Mononuclear cell (primary cell): ENCODE results near the gene AMZ2. TPM values are rescaled to one million over a fixed set of nuclear protein-coding genes. Genes with fewer than 3 reads are reported as not detected.
"Not testable (repeated sequence)": the region's sequence is repeated elsewhere in the genome, so short reads cannot be mapped to it uniquely, and the experiment has no call there.

ENCODE experiments used
- H3K27me3 ChIP-seq: 2 replicates; pipeline ENCODE4 v1.6.0; 2011; ENCODE audit warnings: low read length, control low read depth; ENCODE audit not compliant: insufficient read depth
- H3K4me1 ChIP-seq: 2 replicates; pipeline ENCODE4 v1.5.1; 2011; ENCODE audit warnings: mild to moderate bottlenecking, low read length, control low read depth; ENCODE audit not compliant: insufficient read depth
- H3K4me3 ChIP-seq: 2 replicates; pipeline ENCODE4 v1.5.1; 2011; ENCODE audit warnings: mild to moderate bottlenecking, low read length, moderate library complexity
- H3K9me3 ChIP-seq: 2 replicates; pipeline ENCODE4 v1.5.1; 2011; ENCODE audit warnings: low read depth, mild to moderate bottlenecking, control low read depth, low read length
- total RNA-seq: library from RNA; depleted of rRNA; stranded (reverse); fragments of >200 nt; gene quantifications from one replicate; pipeline ENCODE4 v1.2.3, GENCODE V29; 2012

Gene AMZ2, protein sequence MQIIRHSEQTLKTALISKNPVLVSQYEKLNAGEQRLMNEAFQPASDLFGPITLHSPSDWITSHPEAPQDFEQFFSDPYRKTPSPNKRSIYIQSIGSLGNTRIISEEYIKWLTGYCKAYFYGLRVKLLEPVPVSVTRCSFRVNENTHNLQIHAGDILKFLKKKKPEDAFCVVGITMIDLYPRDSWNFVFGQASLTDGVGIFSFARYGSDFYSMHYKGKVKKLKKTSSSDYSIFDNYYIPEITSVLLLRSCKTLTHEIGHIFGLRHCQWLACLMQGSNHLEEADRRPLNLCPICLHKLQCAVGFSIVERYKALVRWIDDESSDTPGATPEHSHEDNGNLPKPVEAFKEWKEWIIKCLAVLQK
- total RNA-seq, result 58.6 TPM

DNA sequence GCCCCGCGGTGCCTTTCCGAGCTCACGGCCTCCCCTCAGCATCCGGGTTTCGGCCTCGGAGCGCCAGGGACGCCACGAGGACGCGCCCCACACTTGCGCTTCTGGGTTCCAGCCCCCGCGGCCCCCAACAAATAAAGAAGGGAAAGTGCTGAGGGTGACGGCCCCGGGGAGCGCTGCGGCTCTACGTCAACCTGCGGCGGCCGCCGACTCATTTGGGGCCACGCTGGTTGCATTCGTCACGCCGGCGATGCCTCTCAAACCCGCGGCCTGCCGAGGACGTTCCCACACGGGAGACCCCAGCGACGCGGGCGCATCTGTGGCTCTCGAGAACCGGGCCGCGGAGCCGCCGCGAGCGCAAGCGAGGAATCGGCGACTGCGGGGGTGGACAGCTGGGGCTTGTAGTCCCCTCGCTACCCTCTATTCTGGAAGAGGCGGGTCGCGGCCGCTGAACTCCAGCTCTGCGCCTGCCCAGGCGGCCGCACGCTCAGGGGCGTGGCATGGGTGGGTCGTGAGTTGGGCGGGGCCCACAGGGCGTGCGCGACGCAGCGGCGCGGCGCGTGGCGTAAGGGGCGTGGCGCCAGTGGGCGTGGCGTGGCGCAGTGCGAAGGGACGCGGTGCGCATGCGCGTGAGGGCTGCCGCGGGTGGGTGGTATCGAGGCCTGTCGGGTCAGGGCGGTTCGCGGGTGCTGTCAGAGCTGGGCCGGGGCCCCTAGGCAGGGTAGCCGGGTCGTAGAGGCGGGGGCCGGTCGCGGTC lies at the start of gene AMZ2:
Gene AMZ2 (plus strand): TSS at position 599 of the 754 bp plus-strand sequence. CDS start 2,145 bp downstream, outside the sequence.
- H3K4me3 ChIP-seq, result peak within 1 kb of the TSS; percentile 76
- no peaks in the 10 kb centered on the region for H3K9me3 ChIP-seq
- H3K4me1 ChIP-seq, result peaks cover 37% of the 10 kb centered on the region
- H3K27me3 ChIP-seq, result no peaks in the 10 kb centered on the region

DNA sequence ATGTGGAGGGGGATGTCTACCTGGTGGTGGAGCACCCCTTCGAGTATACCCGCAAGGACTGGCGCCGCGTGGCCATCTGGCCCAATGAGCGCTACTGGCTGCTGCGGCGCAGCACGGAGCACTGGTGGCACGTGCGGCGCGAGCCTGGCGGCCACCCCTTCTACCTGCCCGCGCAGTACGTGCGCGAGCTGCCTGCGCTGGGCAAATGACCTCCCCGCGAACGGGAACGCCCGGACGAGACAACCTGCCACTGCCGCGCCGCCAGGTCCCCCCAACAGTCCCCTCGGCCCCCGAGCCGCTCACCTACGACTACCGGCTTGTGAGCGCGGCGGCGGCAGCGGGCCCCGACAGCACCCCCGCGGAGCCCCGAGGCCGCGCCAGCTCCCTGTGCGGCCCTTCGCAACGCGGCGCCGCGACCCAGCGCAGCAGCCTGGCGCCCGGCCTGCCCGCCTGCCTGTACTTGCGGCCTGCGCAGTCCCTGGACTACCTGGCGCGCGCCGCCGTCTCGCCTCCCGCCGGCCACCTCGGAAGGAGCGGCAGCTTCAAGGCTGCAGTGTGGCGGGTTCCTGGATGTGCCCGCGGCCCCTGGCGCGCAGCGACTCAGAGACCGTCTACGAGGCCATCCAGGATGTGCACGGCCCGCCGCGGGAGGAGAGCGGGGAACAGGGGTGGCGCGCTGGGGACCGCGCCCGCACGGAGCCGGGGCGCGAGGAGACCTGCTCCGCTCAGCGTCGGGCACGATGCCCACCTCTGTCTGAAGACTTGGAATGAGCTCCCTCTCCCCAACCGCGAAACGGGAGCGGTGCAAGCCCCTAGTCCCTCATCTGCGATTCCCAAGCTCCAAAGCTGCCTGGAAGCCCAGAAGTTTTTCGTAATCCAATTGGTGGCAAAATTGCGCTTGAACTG lies 48.7 kb upstream of the AMZ2 start:
- H3K27me3 ChIP-seq, result peaks cover 70% of the 10 kb centered on the region
- no peak overlapping the region for H3K4me3 ChIP-seq
- peaks cover 52% of the 10 kb centered on the region for H3K4me1 ChIP-seq
- H3K9me3 ChIP-seq, result no peaks in the 10 kb centered on the region

GRCh38 chr17:68199837-68200688 lies 47.8 kb upstream of the AMZ2 start:
- peaks cover 58% of the 10 kb centered on the region for H3K4me1 ChIP-seq
- H3K4me3 ChIP-seq, result peak overlapping the region; percentile 14
- no peaks in the 10 kb centered on the region for H3K9me3 ChIP-seq
- H3K27me3 ChIP-seq, result peaks cover 63% of the 10 kb centered on the region

- H3K4me3 ChIP-seq, result peak overlapping the region; percentile 14
- H3K9me3 ChIP-seq, result no peaks in the 10 kb centered on the region
- H3K4me1 ChIP-seq, result peaks cover 59% of the 10 kb centered on the region
- peaks cover 55% of the 10 kb centered on the region for H3K27me3 ChIP-seq
Observed at GRCh38 chr17:68200689-68201417, 47.0 kb upstream of the AMZ2 start.

DNA sequence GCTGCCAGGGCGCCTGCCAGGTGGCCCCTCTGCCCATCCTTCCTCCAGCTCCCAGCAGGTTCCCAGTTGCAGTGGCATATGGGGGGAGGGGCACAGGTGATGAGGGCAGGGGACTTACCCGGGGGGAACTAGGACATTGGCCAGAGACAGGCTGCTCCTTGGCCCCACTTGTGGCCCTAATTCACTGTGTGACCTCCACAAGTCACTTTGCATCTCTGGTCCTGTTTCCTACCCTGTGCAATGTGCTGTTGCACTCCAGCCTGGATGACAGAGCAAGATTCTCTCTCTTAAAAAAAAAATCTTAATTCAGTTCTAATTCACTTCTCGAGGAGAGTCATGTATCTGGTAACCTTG lies 46.4 kb upstream of the AMZ2 start:
- Histone ChIP-seq H3K27me3 (peaks cover 52% of the 10 kb centered on the region), H3K4me1 (peaks cover 57% of the 10 kb centered on the region)
- H3K4me3 ChIP-seq, H3K9me3 ChIP-seq: not testable (repeated sequence)

- not testable (repeated sequence) for H3K9me3 ChIP-seq, H3K4me3 ChIP-seq
- Histone ChIP-seq H3K27me3 (peaks cover 45% of the 10 kb centered on the region), H3K4me1 (peaks cover 50% of the 10 kb centered on the region)
Observed at GRCh38 chr17:68202321-68202720, 45.5 kb upstream of the AMZ2 start.

DNA sequence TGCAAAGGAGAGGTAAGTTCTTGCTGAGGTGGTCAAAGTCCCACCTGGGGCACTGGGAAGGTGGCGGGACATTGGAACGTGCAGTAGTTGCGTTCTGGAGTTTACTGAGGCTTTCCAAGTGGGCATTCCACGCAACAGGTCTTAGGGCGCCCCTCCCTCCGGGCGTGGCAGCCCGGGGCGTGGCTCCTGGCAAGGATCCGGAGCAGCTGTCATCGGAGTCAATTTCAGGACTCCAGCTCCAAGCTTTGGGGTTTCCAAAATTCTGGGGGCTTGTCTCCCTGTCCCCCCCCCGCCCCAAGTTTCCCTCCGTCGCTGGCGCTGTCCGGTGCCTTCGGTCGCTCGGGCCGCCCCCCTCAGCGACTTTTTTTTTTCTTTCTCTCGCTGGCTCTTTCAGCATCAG lies 43.1 kb upstream of the AMZ2 start:
- peak overlapping the region; percentile 71 for H3K4me3 ChIP-seq
- H3K4me1 ChIP-seq, result peaks cover 34% of the 10 kb centered on the region
- peaks cover 26% of the 10 kb centered on the region for H3K27me3 ChIP-seq
- H3K9me3 ChIP-seq, result no peaks in the 10 kb centered on the region

- Histone ChIP-seq H3K4me3 (peak overlapping the region; percentile 71), H3K9me3 (no peaks in the 10 kb centered on the region), H3K27me3 (peaks cover 20% of the 10 kb centered on the region), H3K4me1 (peaks cover 28% of the 10 kb centered on the region)
Observed at GRCh38 chr17:68205251-68205807, 42.5 kb upstream of the AMZ2 start.

DNA sequence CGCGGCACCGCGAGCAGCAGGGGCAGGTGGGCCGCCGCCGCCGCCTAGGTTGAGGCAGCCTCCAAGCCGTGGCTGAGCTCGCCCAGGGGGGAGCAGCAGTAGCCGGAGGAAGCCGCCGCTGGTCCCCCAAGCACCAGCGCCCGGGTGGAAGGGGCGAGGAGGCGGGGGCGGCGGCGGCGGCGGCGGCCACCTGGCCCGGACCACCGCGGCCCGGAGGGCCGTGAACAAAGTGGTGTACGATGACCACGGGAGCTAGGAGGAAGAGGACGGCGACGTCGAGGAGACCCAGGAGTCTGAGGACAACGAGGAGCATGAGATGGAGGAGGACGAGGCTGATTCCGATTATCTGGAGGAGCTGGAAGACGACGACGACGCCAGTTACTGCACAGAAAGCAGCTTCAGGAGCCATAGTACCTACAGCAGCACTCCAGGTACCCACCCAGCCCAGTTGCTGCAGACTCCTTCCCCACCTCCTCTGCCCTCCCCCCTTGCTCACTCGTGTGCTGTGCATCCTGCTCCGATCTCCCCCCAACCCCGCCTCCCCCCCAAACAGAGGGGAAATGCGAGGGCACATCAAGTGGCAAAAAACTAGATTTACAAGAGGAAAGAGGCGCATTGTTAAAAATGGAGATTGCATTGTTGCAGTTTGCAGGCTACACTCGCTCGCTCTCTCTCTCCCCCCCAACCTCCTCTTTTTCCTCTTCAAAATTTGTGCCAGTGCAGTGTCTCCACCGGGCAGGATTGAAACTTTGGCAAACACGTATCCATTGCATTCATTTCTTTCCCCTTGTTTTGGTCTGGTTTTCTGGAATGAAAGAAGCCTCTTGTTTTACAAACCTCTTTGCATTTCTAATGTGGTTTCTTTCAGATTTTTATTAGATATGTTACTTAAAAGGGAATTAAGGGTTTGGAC lies 41.8 kb upstream of the AMZ2 start:
- peaks cover 20% of the 10 kb centered on the region for H3K4me1 ChIP-seq
- no peaks in the 10 kb centered on the region for H3K9me3 ChIP-seq
- H3K27me3 ChIP-seq, result peaks cover 16% of the 10 kb centered on the region
- H3K4me3 ChIP-seq, result peak overlapping the region; percentile 71

GRCh38 chr17:68207651-68208253 lies 40.1 kb upstream of the AMZ2 start:
- Histone ChIP-seq H3K27me3 (peaks cover 7% of the 10 kb centered on the region), H3K9me3 (no peaks in the 10 kb centered on the region), H3K4me3 (no peak overlapping the region), H3K4me1 (peaks cover 26% of the 10 kb centered on the region)

GRCh38 chr17:68208651-68209050 lies 39.2 kb upstream of the AMZ2 start:
- H3K9me3 ChIP-seq, H3K4me3 ChIP-seq, H3K27me3 ChIP-seq: not testable (repeated sequence)
- peaks cover 33% of the 10 kb centered on the region for H3K4me1 ChIP-seq

DNA sequence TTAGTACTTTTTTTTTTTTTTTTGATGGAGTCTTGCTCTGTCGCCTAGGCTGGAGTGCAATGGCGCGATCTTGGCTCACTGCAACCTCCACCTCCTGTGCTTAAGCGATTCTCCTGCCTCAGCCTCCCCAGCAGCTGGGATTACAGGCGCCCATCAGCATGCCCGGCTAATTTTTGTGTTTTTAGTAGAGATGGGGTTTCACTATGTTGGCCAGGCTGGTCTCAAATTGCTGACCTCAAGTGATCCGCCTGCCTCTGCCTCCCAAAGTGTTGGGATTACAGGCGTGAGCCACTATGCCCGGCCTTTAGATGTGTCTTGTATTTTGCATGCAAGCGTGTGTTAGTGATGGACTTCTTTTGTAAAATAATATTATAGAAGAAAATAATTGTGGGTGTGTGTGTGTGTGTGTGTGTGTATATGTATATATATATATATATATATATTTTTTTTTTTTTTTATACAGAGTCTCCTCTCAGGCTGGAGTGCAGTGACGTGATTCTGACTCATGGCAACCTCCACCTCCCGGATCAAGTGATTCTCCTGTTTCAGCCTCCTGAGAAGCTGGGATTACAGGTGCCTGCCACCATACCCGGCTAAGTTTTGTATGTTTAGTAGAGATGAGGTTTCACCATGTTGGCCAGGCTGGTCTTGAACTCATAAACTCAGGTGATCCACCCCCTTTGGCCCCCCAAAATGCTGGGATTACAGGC lies 38.5 kb upstream of the AMZ2 start:
- H3K9me3 ChIP-seq, H3K27me3 ChIP-seq, H3K4me3 ChIP-seq: not testable (repeated sequence)
- H3K4me1 ChIP-seq, result peaks cover 39% of the 10 kb centered on the region
